ENCODE results near the gene CNOT3.
"Not testable (repeated sequence)": the region's sequence is repeated elsewhere in the genome, so short reads cannot be mapped to it uniquely, and the experiment has no call there.

- not testable (repeated sequence) for TF ChIP-seq POLR2AphosphoS5 (IDR thresholded peaks at IDR 0.05; ENCODE audit: borderline replicate concordance, low read depth, low read length); EZH2 (IDR thresholded peaks at IDR 0.05); FOXP2 (optimal IDR thresholded peaks at IDR 0.05; ENCODE audit: control extremely low read depth, extremely low read length, insufficient read depth)
Observed at GRCh38 chr19:54095859-54096616, 41.5 kb upstream of the CNOT3 start.

Data from SK-N-MC (cell line).